Measurements from ENCODE around the gene WDFY3. TPM values are rescaled to one million over a fixed set of nuclear protein-coding genes. Genes with fewer than 3 reads are reported as not detected.

WDFY3 gene
- total RNA-seq, 4 donors from 2014 or later: 31.7 to 139 (median 65.2) TPM

DNA sequence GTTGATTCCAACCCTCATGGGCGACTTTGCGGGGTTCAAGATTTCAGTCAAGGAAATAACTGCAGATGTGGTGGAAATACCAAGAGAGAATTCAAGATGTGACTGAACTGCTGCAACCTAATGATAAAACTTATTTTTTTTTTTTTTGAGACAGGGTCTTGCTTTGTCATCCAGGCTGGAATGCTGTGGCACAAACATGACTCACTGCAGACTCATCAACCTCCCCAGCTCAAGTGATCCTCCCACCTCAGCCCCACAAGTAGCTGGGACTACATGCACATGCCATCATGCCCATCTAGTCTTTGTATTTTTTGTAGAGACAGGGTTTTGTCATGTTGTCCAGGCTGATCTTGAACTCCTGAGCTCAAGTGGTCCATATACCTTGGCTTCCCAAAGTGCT is 19.5 kb upstream of the WDFY3 start:
- no peak for TF ChIP-seq POLR2A (IDR thresholded peaks at IDR 0.05)
- TF ChIP-seq, protein P1, sequence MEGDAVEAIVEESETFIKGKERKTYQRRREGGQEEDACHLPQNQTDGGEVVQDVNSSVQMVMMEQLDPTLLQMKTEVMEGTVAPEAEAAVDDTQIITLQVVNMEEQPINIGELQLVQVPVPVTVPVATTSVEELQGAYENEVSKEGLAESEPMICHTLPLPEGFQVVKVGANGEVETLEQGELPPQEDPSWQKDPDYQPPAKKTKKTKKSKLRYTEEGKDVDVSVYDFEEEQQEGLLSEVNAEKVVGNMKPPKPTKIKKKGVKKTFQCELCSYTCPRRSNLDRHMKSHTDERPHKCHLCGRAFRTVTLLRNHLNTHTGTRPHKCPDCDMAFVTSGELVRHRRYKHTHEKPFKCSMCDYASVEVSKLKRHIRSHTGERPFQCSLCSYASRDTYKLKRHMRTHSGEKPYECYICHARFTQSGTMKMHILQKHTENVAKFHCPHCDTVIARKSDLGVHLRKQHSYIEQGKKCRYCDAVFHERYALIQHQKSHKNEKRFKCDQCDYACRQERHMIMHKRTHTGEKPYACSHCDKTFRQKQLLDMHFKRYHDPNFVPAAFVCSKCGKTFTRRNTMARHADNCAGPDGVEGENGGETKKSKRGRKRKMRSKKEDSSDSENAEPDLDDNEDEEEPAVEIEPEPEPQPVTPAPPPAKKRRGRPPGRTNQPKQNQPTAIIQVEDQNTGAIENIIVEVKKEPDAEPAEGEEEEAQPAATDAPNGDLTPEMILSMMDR (IDR thresholded peaks at IDR 0.05): no peak
- Histone ChIP-seq H3K4me1 (no peaks in the 10 kb centered on the region), H3K4me3 (no peak overlapping the region), H3K36me3 (no peaks in the 10 kb centered on the region), H3K27ac (no peak overlapping the region), H3K27me3 (no peaks in the 10 kb centered on the region), H3K9me3 (no peaks in the 10 kb centered on the region)
- DNase-seq: no peak

DNA sequence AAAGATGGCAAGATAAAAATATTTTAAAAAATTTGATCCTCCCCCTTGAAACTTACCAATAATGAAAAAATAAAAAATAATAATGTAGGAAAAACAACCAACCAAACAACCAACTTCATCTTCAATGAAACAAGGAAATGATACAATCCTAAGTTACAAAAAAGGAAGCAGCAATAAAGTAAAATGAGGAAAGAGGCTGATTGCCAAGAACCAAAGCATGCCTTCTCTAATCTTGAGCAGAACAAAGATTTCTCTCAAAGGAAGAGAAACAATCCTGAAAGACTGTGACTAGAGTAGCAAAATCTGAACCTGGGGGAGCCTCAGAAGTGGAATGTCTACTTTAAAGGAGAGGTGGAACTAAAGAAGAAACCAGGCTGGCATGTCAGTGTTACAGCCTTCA is 10.9 kb upstream of the WDFY3 start:
- DNase-seq: no peak
- Histone ChIP-seq H3K9me3 (no peaks in the 10 kb centered on the region), H3K27me3 (no peaks in the 10 kb centered on the region), H3K36me3 (no peaks in the 10 kb centered on the region), H3K27ac (no peak overlapping the region), H3K4me3 (no peak overlapping the region), H3K4me1 (no peaks in the 10 kb centered on the region)
- no peak for TF ChIP-seq POLR2A (IDR thresholded peaks at IDR 0.05)
- TF ChIP-seq, protein P1 (IDR thresholded peaks at IDR 0.05): no peak

DNA sequence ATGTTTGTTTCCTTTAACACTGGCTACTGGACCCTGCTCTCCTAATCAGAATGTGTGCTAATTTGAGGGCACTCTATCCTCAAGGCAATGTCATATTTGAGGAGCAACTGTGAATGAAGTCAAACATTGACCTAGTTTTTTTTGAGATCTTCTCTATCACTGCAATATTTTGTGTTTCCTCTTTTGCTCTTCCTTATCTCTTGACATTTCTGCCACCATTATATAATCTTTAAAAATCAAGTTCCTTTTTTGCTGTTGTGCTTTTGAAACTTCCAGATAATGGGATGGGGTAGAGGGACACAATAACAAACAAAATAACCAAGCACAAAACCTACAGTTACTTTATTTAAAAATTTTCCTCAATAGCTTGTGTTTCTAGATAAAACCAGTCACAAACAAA is 7.4 kb upstream of the WDFY3 start:
- Histone ChIP-seq H3K4me3 (no peak overlapping the region), H3K36me3 (no peaks in the 10 kb centered on the region), H3K27me3 (no peaks in the 10 kb centered on the region), H3K27ac (no peak overlapping the region), H3K9me3 (no peaks in the 10 kb centered on the region), H3K4me1 (no peaks in the 10 kb centered on the region)
- no peak for DNase-seq
- TF ChIP-seq, protein P1 (IDR thresholded peaks at IDR 0.05): no peak
- TF ChIP-seq POLR2A (IDR thresholded peaks at IDR 0.05): no peak

DNA sequence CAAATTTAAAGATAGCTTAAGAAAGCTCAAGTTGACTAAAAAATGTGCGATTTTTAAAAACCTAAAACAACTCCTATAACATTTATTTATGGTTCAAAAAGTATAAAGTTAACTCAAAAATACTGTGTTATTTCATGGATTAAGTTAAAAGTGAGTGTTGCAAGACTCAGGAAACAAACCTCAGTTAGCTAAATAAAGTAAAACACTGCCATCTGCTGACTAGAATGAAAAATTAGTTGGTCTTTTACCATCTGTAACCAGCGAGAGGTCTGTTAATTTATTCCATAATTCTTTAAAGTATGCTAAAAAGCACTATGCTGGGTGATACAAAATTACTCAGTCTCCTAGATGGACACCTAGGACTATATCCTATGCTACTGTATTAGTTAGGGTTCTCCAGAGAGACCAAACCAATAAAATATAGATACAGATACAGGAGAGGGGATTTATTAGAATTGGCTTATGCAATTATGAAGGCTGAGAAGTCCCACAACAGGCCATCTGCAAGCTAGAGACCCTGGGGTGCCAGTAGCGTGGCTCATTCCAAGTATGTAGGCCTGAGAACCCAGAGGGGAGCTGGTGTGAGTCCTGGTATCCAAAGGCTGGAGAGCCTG is 4.9 kb upstream of the WDFY3 start:
- no peak for DNase-seq
- H3K4me3 ChIP-seq: no peak overlapping the region
- H3K27me3 ChIP-seq: no peaks in the 10 kb centered on the region
- no peak overlapping the region for H3K27ac ChIP-seq
- no peaks in the 10 kb centered on the region for H3K9me3 ChIP-seq
- TF ChIP-seq, protein P1 (IDR thresholded peaks at IDR 0.05): peak in 5 of 6 experiments; percentile 12 to 71 (median 53)
- TF ChIP-seq POLR2A (IDR thresholded peaks at IDR 0.05): no peak
- no peaks in the 10 kb centered on the region for H3K36me3 ChIP-seq
- no peaks in the 10 kb centered on the region for H3K4me1 ChIP-seq

DNA sequence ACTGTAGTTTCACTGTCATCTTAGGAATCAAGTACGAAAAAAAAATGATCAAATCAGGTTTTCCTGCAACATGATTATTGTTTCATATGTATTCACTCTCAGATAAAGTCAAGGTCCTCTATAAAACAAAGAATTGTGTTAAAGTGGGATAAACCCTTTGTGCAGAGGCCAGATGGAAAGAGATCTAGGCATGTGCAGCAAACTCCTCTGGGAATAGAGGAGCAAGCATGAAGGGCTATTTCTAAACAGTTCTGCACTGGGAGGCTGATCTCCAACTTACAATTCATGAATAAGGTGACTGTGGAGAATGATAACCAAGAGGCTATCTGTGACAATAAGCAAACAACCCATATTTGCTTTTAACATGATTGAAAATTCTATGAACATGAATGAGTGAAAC is 2.4 kb upstream of the WDFY3 start:
- Histone ChIP-seq H3K4me3 (no peak overlapping the region), H3K27ac (no peak overlapping the region), H3K9me3 (no peaks in the 10 kb centered on the region), H3K4me1 (peaks cover 0 to 15% (median 0%) of the 10 kb centered on the region in 4 donors), H3K27me3 (no peaks in the 10 kb centered on the region), H3K36me3 (no peaks in the 10 kb centered on the region)
- DNase-seq: no peak
- no peak for TF ChIP-seq POLR2A (IDR thresholded peaks at IDR 0.05)
- TF ChIP-seq, protein P1 (IDR thresholded peaks at IDR 0.05): no peak

Data from Peyer's patch (tissue), 4 donors.